ENCODE results near the gene EXD3.
"Not testable (repeated sequence)": the region's sequence is repeated elsewhere in the genome, so short reads cannot be mapped to it uniquely, and the experiment has no call there.

Gene EXD3, protein sequence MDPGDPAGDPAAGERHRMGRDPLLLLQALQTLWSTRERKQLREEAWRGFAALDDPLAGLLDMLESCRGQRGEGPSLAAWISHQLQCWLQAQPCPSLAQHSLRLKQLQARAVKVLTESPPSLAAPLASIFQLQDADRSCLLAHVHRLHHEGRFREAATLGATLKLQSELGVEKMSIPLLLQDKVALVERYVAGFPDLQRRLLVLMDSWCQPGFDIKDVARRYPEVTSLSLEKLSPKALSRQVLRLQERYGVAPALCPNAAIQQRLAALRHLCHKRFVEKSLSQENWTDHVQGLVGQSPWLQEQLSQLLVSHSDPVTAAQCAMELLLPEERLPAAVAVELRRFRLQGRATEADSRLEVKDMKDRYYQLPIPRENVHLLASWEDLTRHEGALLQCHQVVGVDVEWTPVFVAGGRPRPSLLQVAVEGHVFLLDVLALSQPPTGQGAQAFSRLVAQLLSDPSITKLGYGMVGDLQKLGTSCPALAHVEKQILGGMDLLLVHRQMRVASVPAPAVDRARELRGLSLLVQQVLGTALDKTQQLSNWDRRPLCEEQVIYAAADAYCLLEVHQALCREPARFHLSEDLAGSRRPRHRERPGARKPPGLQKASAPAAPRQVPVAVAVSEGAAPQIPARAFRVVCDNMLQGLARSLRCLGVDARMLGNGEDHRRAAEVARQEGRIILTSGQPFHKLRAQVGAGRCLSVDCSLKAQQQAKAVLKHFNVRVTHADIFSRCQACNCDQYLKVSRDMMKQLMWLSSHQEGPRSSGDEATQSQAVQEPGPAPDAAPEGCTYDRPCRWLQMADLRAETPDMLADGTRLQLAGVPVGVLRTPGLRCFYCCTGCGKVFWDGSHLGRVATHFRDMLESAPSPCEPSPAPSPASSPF
- 0.29 to 4.6 (median 2.5) reads per million in 18 experiments for total RNA-seq

DNA sequence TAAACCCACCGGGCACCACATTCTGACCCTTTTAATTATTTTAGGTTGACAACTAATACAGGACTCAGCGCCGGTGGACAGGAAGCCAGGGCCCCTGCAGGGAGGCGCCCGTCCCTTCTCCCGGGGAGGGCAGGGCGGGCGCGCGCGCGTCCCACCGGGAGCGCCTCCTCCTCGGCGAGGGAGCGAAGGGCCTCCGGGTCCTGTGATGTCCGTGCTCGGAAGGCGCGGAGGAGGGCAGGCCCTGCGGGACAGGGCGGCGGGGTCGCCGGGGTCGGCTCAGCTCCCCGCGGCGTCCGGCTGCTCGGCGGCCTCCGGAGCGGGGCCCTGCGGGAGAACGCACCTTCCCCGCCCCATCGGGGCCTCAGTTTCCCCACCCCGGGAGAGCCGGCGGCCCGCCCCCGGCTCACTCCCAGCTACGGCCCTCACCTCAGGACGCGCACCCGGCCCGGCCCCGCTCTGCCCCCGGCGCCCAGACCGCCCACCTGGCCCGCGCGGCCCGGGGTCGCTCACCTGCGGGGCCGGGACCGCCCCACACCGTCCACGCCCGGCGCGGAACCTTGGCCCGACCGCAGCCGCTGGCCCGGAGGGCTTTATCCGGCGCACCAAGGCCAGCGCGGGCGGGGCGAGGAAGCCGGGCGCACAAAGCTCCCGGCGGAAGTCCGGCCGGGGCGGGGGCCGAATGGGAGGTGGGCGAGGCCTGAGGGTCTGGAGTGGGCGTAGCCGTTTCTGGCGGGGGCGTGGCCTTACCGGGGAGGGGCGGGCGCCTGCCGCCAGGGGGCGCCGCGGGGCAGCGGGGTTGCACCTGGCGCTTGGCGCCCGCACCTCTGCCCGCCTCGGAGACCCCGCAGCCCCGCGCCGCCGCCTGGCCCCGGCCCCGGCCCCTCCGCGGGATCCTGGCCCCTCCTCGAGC lies at the start of gene EXD3, which contains the start of gene NOXA1:
Gene EXD3, minus strand, starts transcription at position 559 of the 910 bp plus-strand sequence. CDS start 27,805 bp downstream, outside the sequence.
Gene NOXA1, plus strand, starts transcription at position 790 of the 910 bp plus-strand sequence. CDS start 137 bp downstream, outside the sequence.
- peak; percentile 95 to 96 for DNase-seq

GRCh38 chr9:137470785-137471184 lies 47.8 kb upstream of the EXD3 start:
- DNase-seq, result no peak

DNA sequence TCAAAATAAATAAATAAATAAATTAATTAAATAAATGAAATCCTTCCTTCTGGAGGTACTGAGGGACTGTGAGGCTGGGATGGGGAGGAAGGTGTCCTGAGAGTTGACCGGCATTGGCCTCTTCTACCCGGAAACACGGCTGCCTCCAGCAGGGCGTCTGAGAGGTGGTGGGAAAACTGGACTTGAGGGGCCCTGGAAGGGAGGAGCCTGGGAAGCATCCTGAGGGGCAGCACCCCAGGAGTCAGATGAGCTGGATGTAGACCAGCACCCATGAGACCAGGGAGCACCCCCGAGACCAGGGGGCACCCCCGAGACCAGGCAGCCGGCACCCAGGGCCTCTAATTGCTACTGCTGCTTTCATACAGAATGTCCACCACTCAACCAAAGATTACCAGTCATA lies 44.9 kb upstream of the EXD3 start:
- DNase-seq, result no peak

DNA sequence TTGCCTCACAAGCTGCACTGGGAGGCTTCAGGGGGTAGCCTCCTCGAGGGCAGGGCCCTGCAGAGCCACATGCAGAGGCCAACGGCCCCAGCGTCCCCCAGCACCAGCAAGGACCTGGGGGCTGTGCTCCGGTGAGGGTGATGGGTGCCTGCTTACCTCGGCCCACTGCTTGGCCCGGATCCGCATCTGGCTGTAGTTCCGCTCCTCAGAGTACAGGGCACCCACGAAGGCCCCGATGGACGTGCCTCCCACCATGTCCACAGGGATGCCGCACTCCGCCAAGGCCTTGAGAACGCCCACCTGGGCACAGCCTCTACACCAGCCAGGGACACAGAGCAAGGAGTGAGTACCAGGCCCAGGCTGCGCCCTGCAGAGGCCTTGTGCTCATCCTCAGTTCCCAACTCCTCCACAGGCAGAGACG lies 44.2 kb upstream of the EXD3 start:
- DNase-seq, result no peak

GRCh38 chr9:137466389-137467085 lies 43.6 kb upstream of the EXD3 start:
- not testable (repeated sequence) for DNase-seq

GRCh38 chr9:137465720-137466388 lies 42.9 kb upstream of the EXD3 start:
- no peak for DNase-seq

- no peak for DNase-seq
Measured at GRCh38 chr9:137465000-137465719, 42.2 kb upstream of the EXD3 start.

DNA sequence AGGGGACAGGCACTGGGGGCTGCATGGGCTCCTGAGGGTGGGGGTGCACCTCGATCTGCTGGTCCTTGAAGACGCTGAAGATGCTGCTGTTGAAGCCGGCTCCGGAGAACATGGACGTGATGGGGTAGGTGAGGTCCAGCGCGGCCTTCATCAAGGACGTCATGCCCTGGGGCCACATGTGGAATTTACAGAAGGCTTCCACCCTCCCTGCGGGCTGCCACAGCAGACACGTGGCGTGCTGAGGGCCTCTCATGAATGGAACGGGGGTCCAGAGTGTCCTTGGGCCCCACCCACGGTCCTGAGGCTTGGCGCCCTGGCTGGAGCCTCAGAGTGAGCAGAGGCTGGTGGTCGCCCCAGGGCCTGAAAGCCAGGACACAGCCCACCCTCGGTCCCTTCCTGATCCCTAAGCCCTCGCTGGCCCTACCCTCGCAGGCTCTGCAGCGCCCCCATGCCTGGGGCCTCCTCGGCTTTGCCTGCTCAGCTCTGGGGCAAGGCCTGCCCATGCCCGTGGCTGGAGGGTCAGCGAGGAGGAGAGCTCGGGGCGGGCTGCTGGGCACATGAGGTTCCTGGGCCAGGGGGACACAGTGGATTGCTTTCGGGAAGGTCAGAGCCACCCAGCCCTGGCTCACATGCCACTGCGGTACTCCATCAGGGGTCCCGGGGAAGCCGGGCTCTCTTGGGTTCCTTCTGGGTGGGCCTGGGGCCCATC lies 41.5 kb upstream of the EXD3 start:
- DNase-seq, result no peak

DNA sequence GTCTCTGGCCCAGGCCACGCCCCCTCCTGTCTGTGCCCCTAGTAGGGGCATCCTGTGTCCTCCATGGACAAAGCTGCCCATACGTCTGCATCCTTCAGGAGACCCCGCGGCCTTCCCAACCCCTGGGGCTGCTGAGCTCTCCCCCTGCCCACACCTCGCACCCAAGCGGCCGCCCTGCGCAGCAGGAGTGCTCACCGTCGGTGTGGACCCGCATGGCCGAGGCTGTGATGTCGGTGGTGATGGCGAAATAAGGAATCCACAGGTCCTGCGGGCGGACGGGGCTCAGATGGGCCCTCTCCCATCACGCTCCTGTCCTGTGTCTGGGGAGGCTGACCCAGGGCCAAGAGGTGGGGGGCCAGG lies 40.9 kb upstream of the EXD3 start:
- DNase-seq, result no peak

DNA sequence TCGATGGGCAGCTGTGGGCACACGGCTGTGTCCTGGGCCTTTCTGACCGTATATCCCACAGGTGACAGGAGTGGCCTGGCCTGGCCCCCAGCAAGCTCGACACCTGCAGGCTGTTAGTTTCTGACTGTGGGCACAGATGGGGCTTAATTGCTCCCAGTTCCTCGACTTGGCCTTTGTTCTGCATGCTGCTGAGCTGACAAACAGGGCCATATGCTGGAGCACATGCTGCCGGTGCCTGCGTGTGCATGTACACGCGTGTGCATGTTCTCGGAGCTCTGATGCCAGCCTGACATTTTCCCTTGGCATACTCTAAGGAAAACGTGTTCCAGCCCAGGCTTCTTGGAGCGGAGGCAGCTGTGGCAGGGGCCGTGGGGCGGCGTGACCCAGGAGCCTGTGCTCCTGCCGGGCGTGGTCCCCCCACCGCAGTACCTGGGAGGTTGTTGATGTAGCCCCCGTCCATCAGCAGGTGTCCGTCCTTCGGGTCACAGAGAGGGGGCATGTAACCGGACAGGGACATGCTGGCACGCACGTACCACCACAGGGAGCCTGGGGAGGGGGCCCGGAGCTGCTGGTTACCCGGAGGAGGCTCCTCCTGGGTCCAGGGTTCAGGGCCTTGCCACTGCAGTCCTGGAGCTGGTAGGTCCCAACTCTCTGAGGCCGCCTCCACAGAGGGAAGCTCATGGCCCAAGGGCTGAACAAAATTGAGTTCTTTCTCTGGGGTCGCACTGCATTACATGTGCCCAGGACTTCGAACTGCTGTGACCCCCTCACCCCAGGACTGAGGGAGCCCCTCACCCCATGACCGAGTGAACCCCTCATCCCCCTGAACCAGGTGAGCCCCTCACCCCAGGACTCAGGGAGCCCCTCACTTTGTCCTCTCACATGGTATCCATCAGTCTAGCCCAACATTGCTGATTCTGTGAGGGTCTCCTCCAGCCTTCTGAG lies 40.3 kb upstream of the EXD3 start:
- DNase-seq, result no peak

GRCh38 chr9:137462396-137462985 lies 39.5 kb upstream of the EXD3 start:
- DNase-seq, result no peak

- peak; percentile 91 to 94 for DNase-seq
Measured at GRCh38 chr9:137461663-137462395, 38.9 kb upstream of the EXD3 start.

DNA sequence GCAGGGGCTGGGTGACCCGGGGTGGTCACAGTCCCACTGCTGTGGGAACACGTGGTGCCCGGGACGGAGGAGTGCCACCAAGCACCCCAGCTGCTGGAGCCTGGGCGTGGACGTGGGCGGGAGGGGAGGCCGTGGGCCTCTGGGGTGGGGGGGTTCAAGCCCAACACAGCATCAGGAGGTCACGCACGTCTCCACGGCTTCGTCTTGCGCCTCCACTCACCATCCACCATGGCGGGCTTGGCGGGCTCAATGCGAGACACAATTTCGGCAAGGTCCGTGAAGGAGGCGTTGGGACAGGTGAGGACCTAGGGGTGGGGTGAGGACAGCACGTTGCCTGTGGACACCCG lies 38.3 kb upstream of the EXD3 start:
- no peak for DNase-seq

GRCh38 chr9:137460363-137461315 lies 37.7 kb upstream of the EXD3 start:
- no peak for DNase-seq

- no peak for DNase-seq
Measured at GRCh38 chr9:137459601-137460362, 36.8 kb upstream of the EXD3 start.
